Umbilical cord (tissue), 2 donors: ENCODE results near the gene PLD5. TPM values are rescaled to one million over a fixed set of nuclear protein-coding genes. Genes with fewer than 3 reads are reported as not detected.
"Not testable (repeated sequence)": the region's sequence is repeated elsewhere in the genome, so short reads cannot be mapped to it uniquely, and the experiment has no call there.

ENCODE experiments used
- DNase-seq: peaks from one replicate; pipeline ENCODE4 v3.0.0-alpha.2; 2015; ENCODE audit warnings: low spot score
- total RNA-seq: library from RNA; depleted of rRNA; stranded (reverse); fragments of >200 nt; gene quantifications from one replicate; pipeline ENCODE4 v1.2.3, GENCODE V29; 2014; ENCODE audit warnings: low replicate concordance; ENCODE audit not compliant: insufficient read depth

Gene PLD5
- total RNA-seq, 1 donor from 2014 or later, result 2.4 TPM

DNA sequence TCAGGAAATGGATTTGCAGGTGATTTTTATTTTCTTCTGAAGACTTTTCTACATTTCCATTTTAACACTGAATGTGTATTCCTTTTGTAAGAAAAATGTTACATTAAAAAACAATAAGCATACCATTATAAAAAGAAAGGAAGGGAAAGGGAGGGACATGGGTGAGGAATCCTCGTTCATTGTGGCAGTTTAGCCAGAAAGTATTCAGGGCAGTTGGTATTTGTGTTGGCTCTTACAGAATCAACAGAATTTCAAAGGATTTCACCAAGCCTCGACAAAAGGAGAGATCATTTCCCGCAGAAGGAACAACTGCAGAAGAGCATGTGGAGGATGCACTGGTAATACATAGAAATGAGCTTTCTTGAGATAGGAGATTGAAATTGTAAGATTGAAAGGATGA, 35.0 kb downstream of the PLD5 start:
- no peak for DNase-seq

DNA sequence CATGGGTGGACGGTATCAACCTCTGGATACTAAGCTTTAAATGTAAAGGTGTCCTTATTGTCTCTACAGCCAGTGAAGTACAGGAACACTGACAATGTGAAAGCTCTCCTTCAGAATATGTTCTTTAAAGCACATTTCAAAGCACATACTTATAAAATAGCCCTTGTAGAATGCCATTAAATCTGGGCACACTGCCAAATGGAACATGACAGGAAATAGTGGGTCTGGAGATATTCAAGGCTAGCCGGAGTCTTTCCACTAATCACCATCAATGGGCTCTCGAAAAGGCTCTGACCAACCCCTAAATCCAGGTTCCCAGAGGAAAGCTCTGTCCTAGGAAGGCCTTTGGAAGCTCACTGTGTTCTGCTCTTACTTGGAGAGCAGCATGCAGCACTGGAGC, 46.6 kb downstream of the PLD5 start:
- DNase-seq, result peak; percentile 61

DNA sequence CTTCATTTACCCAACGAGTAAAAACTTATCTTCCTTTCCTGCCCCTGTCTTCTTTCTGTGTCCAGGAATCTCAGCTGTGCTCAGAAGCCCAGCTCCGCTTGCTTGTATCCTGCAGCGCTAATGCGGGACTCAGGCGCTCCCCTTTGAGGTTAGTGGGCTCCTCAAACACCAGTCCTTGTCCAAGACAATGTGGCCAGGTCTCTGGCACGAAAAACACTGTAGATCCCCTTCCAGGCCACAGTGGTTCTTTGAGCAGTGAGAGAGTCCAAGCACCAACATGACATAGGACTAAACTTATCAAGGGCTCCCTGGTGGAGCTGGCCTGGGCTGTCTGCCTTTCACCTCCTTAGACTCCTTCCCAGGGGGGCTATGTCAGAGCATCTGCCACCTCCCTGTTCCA, 53.7 kb downstream of the PLD5 start:
- no peak for DNase-seq

DNA sequence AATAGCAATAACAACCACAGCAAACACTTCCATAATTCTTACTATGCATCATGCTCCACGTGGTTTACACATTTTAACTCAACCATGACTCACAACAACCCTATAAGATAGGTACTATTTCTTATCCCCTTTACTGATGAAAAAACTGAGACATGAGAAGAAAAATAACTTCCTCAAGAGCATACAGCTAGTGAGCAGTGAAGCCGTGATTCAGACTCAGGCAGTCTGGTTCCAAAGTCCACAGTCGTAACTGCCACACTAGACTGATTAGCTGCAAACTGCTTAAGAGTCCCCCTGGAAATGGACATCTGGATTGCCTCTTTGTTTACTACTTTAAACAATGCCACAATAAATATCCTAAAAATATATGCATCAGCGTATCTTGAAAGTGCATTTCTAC, 55.7 kb downstream of the PLD5 start:
- no peak for DNase-seq

DNA sequence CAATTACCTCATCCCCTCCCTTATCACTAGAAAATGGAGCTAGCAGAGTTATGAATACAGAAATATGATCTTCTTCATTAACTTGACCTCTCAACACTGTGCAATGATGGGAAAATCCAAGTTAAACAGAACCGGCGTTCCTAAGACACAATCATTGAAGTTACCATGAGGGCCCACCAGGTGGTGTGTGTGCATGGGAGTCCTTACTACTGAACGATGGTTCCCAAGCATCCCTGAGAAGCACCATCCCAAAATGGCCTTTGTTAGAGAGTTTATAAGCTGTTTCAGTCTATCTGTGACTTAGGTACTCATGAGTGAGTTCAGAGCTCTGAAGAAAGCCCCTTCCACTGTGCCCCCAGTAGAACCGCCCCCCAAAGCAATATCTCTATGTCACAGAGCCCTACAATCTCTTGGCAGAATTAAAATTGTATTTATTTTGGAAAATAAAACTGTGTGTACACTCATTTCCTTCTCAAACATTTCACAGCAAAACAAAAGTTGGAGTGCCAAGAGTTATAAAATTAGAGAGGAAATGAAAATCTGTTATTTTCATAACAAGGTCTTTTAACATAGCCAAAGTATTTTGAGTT, 56.8 kb downstream of the PLD5 start:
- DNase-seq, result peak; percentile 72

DNA sequence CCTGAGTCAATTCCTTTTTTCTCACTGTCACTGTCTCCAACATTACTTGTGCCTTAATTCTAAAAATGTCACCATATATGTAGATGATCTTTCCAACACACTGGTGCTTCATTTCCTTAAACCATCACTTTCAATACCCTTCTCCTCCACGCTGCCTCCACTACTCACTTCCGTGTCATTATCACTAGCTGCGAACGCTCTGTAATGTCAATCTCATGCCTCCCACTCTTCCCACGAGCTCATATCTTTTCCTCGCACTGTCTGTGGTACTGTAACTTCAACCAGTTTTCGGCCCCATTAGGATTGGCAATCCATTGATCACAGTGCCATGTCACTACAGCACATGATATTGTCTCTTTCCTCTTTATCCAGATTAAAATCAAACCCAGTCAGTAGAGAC, 61.6 kb downstream of the PLD5 start:
- DNase-seq, result no peak

DNA sequence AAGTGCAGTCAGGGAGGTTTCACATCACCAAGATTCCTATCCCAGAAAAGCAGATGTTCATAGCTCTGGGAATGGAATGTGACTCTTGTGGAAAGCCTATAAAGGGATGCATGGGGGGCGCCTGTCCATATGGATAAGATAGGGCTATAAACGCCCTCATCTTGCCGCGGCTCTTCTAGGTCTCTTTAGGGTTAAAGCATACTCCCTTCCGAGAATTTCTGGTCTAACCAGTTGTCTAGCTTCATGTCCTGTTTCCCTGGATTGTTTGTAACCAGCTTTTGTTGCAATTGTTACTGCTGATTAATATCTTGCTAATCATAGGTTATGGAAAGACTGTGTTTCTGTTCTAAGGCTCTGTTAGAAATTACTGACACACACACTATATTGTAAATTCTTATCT, 64.8 kb downstream of the PLD5 start:
- DNase-seq, result not testable (repeated sequence)

DNA sequence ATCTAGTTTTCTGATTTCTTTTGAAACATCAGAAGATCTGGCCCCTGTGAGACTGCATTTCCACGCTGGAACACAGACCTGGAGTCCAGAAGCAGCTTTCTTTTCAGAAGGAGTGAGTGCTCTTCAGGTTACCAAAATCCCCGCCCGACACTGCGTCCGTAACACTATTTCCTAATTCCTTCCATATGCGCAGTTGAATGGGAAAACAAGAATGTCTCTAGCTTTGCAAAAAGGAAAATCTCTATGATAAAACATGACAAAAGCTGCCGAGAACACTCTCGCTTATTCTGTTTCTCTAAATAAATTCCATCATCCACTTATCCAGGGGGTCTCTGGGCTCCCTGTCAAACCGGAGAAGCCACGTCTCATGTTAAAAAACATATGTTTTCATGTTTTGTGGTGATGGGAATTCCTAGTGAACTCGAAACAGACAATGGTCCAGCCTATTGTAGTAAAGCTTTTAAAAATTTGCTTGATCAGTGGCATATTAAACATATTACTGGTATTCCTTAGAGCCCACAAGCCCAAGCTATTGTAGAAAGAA, 67.7 kb downstream of the PLD5 start:
- DNase-seq, result no peak

DNA sequence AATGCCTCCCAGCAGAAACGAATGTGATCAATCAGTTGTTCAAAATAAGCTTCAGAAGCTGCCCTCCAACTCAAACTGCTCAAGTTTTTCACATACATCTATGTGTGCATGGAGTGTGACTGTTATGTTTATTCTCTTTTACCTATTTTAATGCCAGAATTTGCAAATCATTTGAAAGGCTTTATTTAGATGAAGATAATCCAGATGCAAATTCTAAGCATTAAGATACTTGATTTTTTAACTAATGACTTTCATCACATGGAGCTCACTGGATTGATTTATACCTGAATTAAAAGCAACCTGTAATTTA, 69.5 kb downstream of the PLD5 start:
- DNase-seq, result no peak

DNA sequence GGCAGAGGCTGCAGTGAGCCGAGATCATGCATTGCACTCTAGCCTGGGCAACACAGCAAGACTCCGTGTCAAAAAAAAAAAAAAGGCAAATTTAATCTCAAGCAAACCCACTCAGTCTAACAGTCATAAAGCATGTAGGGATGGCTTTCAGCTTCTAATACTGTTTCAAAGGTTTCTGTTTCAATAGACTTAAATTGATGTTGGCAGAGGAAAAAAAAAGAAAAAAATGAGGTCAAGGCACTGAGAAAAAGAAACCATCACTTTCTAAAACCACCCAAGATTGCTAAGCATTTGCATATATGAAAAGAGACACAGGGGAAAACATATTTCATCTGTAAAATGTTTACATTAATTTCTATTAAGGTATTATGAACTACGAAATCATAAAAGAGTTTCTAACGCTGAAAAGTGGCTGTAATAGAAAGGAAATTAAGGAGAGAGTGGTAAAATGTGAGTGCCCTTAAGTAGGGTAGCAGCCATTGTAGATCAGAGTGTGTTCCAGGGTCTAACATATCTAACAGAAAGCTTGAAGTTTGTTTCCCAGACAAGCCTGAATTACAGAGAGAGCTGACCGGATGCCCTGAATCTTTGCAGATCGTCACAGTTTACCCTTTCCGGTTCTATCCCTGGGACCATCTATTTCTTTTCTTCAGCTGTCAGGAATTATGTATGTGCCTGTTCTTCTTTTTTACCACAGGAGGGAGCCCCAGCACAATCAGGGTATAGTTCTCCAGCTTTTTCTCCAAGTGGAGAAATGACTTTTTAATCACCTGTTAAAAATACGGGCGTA, 70.0 kb downstream of the PLD5 start:
- DNase-seq, result peak; percentile 36

DNA sequence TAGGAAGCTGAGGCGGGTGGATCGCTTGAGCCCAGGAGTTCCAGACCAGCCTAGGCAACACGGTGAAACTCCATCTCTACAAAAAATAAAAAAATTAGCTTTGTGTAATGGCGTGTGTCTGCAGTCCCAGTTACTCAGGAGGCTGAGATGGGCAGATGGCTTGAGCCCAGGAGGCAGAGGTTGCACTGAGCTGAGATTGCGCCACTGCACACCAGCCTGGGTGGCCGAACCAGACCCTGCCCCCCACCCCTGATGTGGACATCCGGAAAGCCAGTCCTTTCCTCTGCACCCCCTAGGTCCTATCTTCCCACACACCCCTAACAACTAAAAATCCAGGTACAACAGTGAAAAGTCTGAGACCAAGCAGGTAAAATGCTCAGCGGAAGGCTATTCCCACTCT, 71.9 kb downstream of the PLD5 start:
- no peak for DNase-seq

DNA sequence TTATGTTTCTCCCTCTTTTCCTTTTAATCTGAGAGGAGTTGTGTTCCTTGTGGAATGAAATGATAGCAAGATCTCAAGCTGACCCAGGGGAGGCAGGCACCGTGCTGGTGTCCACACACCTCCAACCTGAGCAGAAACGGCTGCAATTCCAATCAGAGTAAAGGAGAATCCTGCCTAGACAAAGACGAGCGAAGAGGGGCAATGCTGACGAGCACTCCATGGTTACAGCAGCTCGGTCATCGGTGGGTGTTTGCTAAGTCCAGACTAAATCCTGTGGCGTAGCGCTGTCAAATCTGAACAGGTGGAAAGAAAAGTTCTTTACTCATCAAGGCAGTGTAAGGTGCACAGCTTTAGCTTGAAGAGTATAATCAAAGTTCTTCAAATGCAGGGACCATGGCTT, 74.8 kb downstream of the PLD5 start:
- no peak for DNase-seq

DNA sequence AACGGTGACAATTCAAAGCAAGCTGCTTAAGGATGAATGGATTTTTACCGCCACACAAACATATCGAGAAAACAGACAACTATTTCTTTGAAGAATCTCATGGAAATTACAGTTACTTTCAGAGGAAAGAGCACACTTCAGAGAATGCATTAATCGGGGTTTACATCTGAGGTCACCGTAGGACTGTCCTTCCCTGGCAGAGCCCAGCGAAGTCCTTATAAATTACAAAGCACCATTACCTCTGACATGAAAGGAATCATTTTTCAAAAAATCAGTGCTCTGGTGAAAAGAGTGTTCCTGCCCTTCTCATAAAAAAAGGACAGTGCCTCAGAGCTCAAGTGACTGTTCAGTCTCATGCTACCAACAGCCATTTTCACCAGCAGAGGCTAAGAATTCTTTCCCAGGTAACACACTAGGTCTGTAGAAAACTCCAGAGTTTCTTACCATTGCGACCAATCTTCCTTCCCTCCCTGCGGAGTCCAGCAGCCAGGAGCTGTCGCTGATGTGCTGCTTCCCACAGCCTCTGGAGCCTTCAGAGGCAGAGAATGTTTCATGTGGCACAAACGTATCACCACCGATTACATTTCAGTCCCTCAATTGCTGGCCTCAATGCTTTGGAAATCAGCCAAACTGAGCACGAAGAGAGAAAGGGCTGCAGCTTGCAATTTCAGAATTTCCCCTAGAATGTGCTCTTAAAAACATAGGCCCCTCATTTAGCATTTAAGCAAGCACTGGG, 75.4 kb downstream of the PLD5 start:
- DNase-seq, result peak; percentile 8

DNA sequence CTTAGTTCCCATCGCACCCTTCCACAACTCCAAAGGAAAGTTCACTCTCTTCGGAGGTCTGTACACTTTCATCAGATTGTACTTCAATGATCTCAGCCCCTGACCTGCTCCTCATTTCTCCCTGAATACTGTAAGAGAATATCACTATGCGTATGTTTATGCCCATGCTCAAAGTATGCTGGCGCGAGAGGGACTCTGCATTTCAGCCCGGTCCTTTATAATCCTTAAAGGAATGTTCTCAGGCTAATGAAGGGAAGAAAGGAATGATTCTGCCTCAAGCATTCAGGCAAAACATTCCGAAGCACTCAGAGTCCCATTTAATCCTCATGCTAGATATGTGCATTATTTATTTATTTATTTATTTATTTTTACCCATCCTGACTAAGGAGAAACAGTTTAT, 76.8 kb downstream of the PLD5 start:
- DNase-seq, result peak; percentile 15

DNA sequence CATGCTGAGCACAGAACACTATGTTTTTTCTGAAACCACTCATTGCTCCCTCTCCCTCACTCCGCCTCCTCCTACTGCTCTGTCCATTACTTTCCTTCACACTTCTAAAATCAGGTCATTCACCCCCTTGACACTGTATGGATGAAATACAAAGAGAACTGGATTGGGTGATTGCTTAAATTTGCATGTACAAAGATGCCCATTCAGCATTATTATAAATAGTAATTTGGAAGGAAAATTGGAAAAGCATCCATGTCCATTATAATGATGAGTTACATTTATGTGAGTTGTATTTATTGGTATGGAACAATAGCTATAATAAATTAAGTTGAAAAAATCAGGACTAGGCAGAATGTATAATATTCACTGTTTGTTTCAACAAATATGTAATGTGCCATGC, 83.7 kb downstream of the PLD5 start:
- no peak for DNase-seq

DNA sequence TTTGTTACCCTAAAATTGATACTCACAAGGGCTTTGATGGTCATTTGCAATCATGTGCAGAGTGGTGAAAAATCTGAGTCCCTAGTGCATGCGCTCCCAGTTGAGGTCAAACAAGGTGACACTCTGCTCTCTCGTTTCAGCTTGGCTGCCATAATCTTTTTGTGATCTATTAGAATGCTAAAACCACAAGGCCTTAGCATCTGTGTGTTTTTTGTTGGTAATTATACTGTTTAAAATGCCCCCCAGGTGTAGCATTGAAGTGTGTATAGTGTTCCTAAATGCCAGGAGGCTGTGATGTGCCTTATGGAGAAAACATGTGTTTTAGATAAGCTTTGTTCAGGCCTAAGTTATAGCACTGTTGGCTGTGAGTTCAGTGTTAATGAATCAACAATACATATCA, 89.3 kb downstream of the PLD5 start:
- no peak for DNase-seq

DNA sequence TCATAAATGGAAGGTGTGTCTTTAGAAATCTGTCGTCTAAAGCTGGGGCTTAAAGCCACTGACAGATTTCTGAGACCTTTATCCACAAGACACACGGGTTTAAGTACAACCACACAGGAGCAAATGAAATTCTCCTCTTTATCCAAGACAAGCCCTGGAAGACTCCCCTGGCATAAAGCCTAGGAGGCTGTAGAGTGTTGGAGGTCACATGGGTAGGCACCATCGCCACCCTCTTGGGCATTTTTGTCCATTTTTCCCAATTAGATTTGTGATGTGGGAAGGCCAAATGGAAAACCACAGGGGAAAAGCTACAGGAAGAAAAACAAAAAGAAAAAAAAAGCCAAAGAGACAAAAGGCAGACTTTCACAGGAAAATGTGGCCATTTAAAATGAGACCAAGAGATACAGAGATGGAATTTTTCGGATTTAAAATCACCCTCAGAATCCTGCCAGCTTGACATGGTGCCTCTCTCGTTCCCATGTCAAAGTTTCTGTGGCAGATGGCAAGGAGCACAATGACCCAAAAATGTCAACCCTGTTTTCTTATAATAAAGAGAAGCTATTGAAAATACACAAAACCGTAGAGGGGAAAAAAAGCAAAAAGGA, 91.9 kb downstream of the PLD5 start:
- no peak for DNase-seq

DNA sequence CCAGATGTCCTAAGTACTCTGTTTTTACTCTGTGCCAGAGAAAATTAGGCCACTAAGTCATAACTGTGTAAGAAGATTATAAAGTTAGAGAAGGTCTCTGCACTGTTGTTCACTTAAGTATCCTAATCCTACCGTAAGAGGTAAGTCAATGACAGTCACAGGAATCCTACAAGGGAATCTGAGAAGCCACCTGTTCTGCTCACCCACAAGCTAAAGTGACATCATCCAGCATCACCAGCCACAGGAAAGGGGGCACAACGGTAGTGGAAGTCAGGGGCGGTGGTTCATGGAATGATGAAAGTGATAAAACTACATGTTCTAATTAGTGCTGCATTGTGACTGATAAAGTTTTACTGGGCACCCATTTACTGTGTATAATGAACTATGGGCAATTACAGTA, 92.7 kb downstream of the PLD5 start:
- DNase-seq, result no peak

DNA sequence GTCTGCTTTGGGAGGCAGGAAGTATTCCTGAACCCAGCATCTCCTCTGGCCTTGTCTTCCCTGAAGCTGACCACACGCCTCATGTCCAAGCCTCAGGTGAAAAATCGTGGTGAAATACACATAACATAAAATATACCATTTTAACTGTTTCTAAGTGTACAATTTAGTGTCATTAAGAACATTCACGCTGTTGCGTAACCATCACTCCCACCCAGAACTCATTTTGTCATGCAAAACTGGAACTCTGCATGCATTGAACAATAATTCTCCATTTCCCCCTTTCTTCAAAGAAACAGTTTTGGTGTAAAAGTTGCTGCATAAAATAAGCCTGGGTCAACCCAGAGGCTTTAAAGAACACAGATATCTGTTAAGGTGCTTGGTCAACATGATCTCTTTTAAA, 93.5 kb downstream of the PLD5 start:
- no peak for DNase-seq

DNA sequence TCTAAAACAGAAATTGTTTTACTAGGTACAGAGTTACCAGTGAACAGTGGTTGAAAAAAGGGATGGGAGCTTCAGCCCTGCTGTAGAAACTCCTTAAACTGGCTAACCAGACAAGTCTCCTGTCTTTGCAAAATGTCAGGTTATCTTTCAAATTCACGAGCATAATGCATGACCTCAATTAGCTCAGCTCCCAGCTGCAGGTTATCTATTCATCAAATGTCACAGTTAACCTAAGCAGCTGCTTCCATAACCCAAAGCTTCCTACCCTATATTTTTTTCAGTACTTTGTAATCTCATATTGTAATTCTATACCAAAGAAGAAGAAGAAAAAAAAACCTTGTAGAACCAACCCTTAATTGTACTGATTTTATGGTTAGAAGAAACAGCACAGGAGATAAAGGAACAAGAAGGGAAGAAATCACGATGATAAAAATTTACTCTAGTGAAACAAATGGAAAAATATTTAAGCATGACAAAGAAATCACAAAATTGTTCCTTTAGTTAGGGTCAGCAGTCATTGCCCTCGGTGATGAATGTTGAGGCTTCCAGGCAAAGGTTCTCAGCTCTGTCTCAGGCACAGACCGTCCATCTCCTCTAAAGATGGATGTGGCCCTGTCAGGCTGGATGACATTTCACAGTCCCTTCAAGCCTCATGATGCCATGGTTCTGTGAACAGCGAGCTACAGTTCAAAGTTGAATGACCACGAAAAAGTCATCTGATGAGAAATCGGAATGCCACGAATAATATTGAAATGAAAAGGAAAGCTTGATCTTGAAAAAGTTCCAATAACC, 95.9 kb downstream of the PLD5 start:
- DNase-seq, result no peak

DNA sequence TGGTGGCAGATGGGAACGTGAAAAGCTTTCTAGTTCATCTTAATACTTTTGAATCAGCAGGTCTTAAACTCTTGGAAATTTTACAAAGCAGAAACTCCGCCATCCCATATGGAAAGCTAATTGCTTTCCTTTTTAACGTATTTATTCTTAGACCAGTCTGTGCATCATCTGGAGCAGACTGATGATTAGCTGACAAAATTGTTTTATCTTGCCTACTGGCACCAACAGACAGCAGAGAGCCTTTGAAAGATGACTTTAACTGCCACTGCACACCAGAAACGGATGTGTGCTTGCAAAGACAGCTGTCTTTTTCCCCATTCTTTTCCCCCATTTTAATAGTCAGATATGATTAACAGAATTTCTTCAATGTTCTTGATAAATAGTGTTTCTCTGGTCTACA, 97.0 kb downstream of the PLD5 start:
- no peak for DNase-seq
